Measurements from ENCODE around the gene UNCX.

DNA sequence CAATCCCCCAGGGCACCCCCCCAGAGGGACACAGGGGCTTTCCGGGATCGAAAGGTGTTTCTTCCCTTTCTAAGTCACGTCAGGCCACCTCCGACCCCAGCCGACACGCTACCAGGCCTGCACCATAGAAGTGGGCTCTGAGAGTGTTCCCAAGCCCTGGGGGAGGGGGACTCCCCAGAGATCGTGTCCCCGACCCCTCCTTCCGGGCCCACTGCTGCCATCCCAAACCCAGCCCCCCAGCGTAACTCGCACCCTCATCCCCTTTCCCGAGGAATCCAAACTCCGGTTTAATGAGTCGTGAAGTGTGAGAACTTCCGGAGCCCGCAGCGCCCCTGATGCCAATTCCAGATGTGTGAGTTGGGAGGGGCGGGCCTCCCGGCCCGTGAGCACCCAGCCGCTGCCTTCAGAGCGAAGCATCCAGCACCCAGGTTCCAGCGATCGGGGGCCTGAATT, 11.3 kb downstream of the UNCX start:
- TF ChIP-seq EP300 (IDR thresholded peaks at IDR 0.05): no peak
- no peak for TF ChIP-seq POLR2AphosphoS5 (IDR thresholded peaks at IDR 0.05)
- TF ChIP-seq POLR2A (IDR thresholded peaks at IDR 0.05): no peak

Measured in stomach (tissue), 4 donors.